T-helper 1 cell treated with Interleukin-12 subunit alpha and Interleukin-12 subunit beta and Interleukin-4 antibody, amounts not matched to agents 30 μg/mL and 1 μg/mL, for 36 hours (primary cell): Measurements from ENCODE around the gene NENF.

Source experiments
- H3K27ac Mint-ChIP-seq: one replicate; pipeline ENCODE4 v1.8.0; 2021; ENCODE audit warnings: mild to moderate bottlenecking, mixed read lengths
- H3K27me3 Mint-ChIP-seq: one replicate; pipeline ENCODE4 v1.8.0; 2021; ENCODE audit warnings: low read depth, mixed read lengths
- H3K36me3 Mint-ChIP-seq: one replicate; pipeline ENCODE4 v1.8.0; 2021; ENCODE audit warnings: low read depth, mixed read lengths
- H3K4me1 Mint-ChIP-seq: one replicate; pipeline ENCODE4 v1.8.0; 2021; ENCODE audit warnings: low read depth, mixed read lengths
- H3K4me3 Mint-ChIP-seq: one replicate; pipeline ENCODE4 v1.8.0; 2021; ENCODE audit warnings: mild to moderate bottlenecking, moderate library complexity, mixed read lengths
- H3K9me3 Mint-ChIP-seq: one replicate; pipeline ENCODE4 v1.8.0; 2021; ENCODE audit warnings: mixed read lengths

The NENF gene

GRCh38 chr1:212446333-212446732 lies 13.6 kb downstream of the NENF start:
- Mint-ChIP-seq H3K9me3 (no peaks in the 10 kb centered on the region), H3K27me3 (no peaks in the 10 kb centered on the region), H3K36me3 (peaks cover 2% of the 10 kb centered on the region), H3K4me1 (no peaks in the 10 kb centered on the region), H3K4me3 (no peak overlapping the region), H3K27ac (no peak overlapping the region)

- H3K9me3 Mint-ChIP-seq: no peaks in the 10 kb centered on the region
- H3K36me3 Mint-ChIP-seq: peaks cover 2% of the 10 kb centered on the region
- no peaks in the 10 kb centered on the region for H3K4me1 Mint-ChIP-seq
- no peak overlapping the region for H3K4me3 Mint-ChIP-seq
- H3K27me3 Mint-ChIP-seq: no peaks in the 10 kb centered on the region
- H3K27ac Mint-ChIP-seq: no peak overlapping the region
Observed at GRCh38 chr1:212447478-212447877, 14.8 kb downstream of the NENF start.

- Mint-ChIP-seq H3K27ac (no peak overlapping the region), H3K36me3 (no peaks in the 10 kb centered on the region), H3K4me3 (no peak overlapping the region), H3K27me3 (no peaks in the 10 kb centered on the region), H3K4me1 (no peaks in the 10 kb centered on the region), H3K9me3 (no peaks in the 10 kb centered on the region)
Observed at GRCh38 chr1:212450331-212450881, 17.7 kb downstream of the NENF start.

GRCh38 chr1:212451416-212452322 lies 18.9 kb downstream of the NENF start:
- Mint-ChIP-seq H3K27me3 (no peaks in the 10 kb centered on the region), H3K9me3 (no peaks in the 10 kb centered on the region), H3K4me3 (no peak overlapping the region), H3K36me3 (no peaks in the 10 kb centered on the region), H3K4me1 (no peaks in the 10 kb centered on the region), H3K27ac (no peak overlapping the region)

GRCh38 chr1:212452323-212453155 lies 19.8 kb downstream of the NENF start:
- H3K4me1 Mint-ChIP-seq: no peaks in the 10 kb centered on the region
- H3K36me3 Mint-ChIP-seq: no peaks in the 10 kb centered on the region
- H3K4me3 Mint-ChIP-seq: no peak overlapping the region
- H3K9me3 Mint-ChIP-seq: no peaks in the 10 kb centered on the region
- H3K27ac Mint-ChIP-seq: no peak overlapping the region
- H3K27me3 Mint-ChIP-seq: no peaks in the 10 kb centered on the region

GRCh38 chr1:212453156-212453857 lies 20.6 kb downstream of the NENF start:
- no peak overlapping the region for H3K27ac Mint-ChIP-seq
- H3K4me3 Mint-ChIP-seq: no peak overlapping the region
- H3K36me3 Mint-ChIP-seq: no peaks in the 10 kb centered on the region

GRCh38 chr1:212454741-212455140 lies 22.0 kb downstream of the NENF start:
- H3K27ac Mint-ChIP-seq: no peak overlapping the region
- H3K4me3 Mint-ChIP-seq: no peak overlapping the region
- H3K27me3 Mint-ChIP-seq: no peaks in the 10 kb centered on the region
- H3K4me1 Mint-ChIP-seq: no peaks in the 10 kb centered on the region
- no peaks in the 10 kb centered on the region for H3K36me3 Mint-ChIP-seq
- no peaks in the 10 kb centered on the region for H3K9me3 Mint-ChIP-seq

More at GRCh38 chr1:212453156-212453857, 20.6 kb downstream of the NENF start:
- no peaks in the 10 kb centered on the region for H3K4me1 Mint-ChIP-seq
- H3K9me3 Mint-ChIP-seq: no peaks in the 10 kb centered on the region
- H3K27me3 Mint-ChIP-seq: no peaks in the 10 kb centered on the region

- H3K27me3 Mint-ChIP-seq: no peaks in the 10 kb centered on the region
- no peak overlapping the region for H3K4me3 Mint-ChIP-seq
- no peak overlapping the region for H3K27ac Mint-ChIP-seq
- no peaks in the 10 kb centered on the region for H3K4me1 Mint-ChIP-seq
- H3K9me3 Mint-ChIP-seq: no peaks in the 10 kb centered on the region
- H3K36me3 Mint-ChIP-seq: no peaks in the 10 kb centered on the region
Observed at GRCh38 chr1:212455401-212455800, 22.7 kb downstream of the NENF start.

- no peaks in the 10 kb centered on the region for H3K4me1 Mint-ChIP-seq
- no peak overlapping the region for H3K27ac Mint-ChIP-seq
- no peak overlapping the region for H3K4me3 Mint-ChIP-seq
- H3K9me3 Mint-ChIP-seq: no peaks in the 10 kb centered on the region
- no peaks in the 10 kb centered on the region for H3K36me3 Mint-ChIP-seq
- no peaks in the 10 kb centered on the region for H3K27me3 Mint-ChIP-seq
Observed at GRCh38 chr1:212455803-212456528, 23.2 kb downstream of the NENF start.

- no peaks in the 10 kb centered on the region for H3K9me3 Mint-ChIP-seq
- no peaks in the 10 kb centered on the region for H3K36me3 Mint-ChIP-seq
- no peak overlapping the region for H3K27ac Mint-ChIP-seq
- no peaks in the 10 kb centered on the region for H3K4me1 Mint-ChIP-seq
- no peak overlapping the region for H3K4me3 Mint-ChIP-seq
- H3K27me3 Mint-ChIP-seq: no peaks in the 10 kb centered on the region
Observed at GRCh38 chr1:212457740-212458338, 25.1 kb downstream of the NENF start.

GRCh38 chr1:212458817-212459216 lies 26.1 kb downstream of the NENF start:
- no peaks in the 10 kb centered on the region for H3K27me3 Mint-ChIP-seq
- H3K36me3 Mint-ChIP-seq: no peaks in the 10 kb centered on the region
- H3K4me1 Mint-ChIP-seq: no peaks in the 10 kb centered on the region
- H3K27ac Mint-ChIP-seq: no peak overlapping the region
- no peaks in the 10 kb centered on the region for H3K9me3 Mint-ChIP-seq
- no peak overlapping the region for H3K4me3 Mint-ChIP-seq

GRCh38 chr1:212459656-212460055 lies 26.9 kb downstream of the NENF start:
- Mint-ChIP-seq H3K4me1 (no peaks in the 10 kb centered on the region), H3K36me3 (no peaks in the 10 kb centered on the region), H3K27me3 (no peaks in the 10 kb centered on the region), H3K27ac (no peak overlapping the region), H3K9me3 (no peaks in the 10 kb centered on the region), H3K4me3 (no peak overlapping the region)

GRCh38 chr1:212460376-212460775 lies 27.7 kb downstream of the NENF start:
- H3K4me3 Mint-ChIP-seq: no peak overlapping the region
- H3K9me3 Mint-ChIP-seq: no peaks in the 10 kb centered on the region
- no peaks in the 10 kb centered on the region for H3K4me1 Mint-ChIP-seq
- H3K27me3 Mint-ChIP-seq: no peaks in the 10 kb centered on the region
- no peaks in the 10 kb centered on the region for H3K36me3 Mint-ChIP-seq
- no peak overlapping the region for H3K27ac Mint-ChIP-seq
